Panc1 (cell line): ENCODE results near the gene RPH3AL.

ENCODE experiments used
- POLR2AphosphoS5 ChIP-seq: IDR thresholded peaks from 2 replicates; pipeline ENCODE4 v1.6.1; 2012; ENCODE audit warnings: mild to moderate bottlenecking, low read depth, low read length, moderate library complexity
- TF ChIP-seq, protein P1 (sequence below): fragments of 450-650 bp; IDR thresholded peaks from 2 replicates; pipeline ENCODE4 v1.5.1; 2017; ENCODE audit warnings: mild to moderate bottlenecking

DNA sequence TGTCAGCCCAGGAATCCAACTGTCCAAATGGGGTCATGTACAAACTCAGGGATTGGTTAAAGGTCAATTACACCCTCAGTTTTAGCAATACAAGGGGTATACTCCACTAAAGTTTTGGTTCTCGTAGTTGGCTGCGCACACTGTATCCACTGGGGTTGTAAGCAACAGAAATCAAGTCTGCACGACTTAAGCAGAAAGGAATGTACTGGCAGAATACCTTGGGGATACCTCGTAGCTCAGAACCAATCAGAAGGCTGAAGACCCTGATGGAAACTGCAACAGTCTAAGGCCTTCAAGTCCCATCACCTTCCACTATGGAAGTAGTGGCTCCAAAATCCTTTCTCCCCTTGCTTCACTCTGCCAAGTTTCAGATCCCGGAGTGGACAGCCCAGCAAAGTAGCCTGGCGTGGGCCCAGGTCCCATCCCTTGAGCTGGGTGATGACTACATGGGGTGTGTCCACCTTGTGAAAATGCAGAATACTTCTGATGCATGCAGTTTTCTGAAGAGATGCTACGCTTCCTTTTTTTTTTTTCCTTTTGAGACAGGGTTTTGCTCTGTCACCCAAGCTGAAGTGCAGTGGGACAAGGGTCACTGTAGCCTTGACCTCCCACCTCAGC is 21.1 kb upstream of the RPH3AL start:
- TF ChIP-seq, protein P1, sequence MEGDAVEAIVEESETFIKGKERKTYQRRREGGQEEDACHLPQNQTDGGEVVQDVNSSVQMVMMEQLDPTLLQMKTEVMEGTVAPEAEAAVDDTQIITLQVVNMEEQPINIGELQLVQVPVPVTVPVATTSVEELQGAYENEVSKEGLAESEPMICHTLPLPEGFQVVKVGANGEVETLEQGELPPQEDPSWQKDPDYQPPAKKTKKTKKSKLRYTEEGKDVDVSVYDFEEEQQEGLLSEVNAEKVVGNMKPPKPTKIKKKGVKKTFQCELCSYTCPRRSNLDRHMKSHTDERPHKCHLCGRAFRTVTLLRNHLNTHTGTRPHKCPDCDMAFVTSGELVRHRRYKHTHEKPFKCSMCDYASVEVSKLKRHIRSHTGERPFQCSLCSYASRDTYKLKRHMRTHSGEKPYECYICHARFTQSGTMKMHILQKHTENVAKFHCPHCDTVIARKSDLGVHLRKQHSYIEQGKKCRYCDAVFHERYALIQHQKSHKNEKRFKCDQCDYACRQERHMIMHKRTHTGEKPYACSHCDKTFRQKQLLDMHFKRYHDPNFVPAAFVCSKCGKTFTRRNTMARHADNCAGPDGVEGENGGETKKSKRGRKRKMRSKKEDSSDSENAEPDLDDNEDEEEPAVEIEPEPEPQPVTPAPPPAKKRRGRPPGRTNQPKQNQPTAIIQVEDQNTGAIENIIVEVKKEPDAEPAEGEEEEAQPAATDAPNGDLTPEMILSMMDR, result no peak
- TF ChIP-seq POLR2AphosphoS5, result no peak
